Fibroblast of lung (primary cell): ENCODE measurements around the gene ZNF79. TPM values are rescaled to one million over a fixed set of nuclear protein-coding genes. Genes with fewer than 3 reads are reported as not detected.

ENCODE experiments used
- DNase-seq, 2 donors: peaks; one replicate each; pipeline versions ENCODE4 v3.0.0 to v3.0.0-alpha.2; 2010; ENCODE audit warnings: low read depth in 2 of 2
- H2AFZ ChIP-seq: 2 replicates; pipeline ENCODE4 v1.5.1; 2012; ENCODE audit warnings: low read length, control low read depth, inconsistent platforms
- H3K27ac ChIP-seq: 2 replicates; pipeline ENCODE4 v1.5.1; 2011; ENCODE audit warnings: low read length, control low read depth; ENCODE audit not compliant: insufficient read depth
- H3K27me3 ChIP-seq: 2 replicates; pipeline ENCODE4 v1.5.1; 2011; ENCODE audit warnings: mild to moderate bottlenecking, low read length; ENCODE audit not compliant: control insufficient read depth, insufficient read depth
- H3K36me3 ChIP-seq: 2 replicates; pipeline ENCODE4 v1.5.1; 2011; ENCODE audit warnings: low read length; ENCODE audit not compliant: control insufficient read depth, insufficient read depth
- H3K4me1 ChIP-seq: 2 replicates; pipeline ENCODE4 v1.5.1; 2011; ENCODE audit warnings: low read length; ENCODE audit not compliant: control insufficient read depth, insufficient read depth; ENCODE audit errors: extremely low read depth
- H3K4me2 ChIP-seq: 2 replicates; pipeline ENCODE4 v1.5.1; 2011; ENCODE audit warnings: low read length, control low read depth; ENCODE audit not compliant: insufficient read depth; ENCODE audit errors: extremely low read depth
- H3K4me3 ChIP-seq, 4 experiments: fragments of 200-600 bp in 1 of 4; sonication (generic) in 1 of 4; replicated peaks in 1 of 4; 2 replicates each; pipeline ENCODE4 v1.5.1; 2011 to 2016; ENCODE audit warnings: low read length in 4 of 4, low read depth in 3 of 4, mild to moderate bottlenecking in 3 of 4, control low read depth in 2 of 4, inconsistent platforms in 1 of 4, mixed read lengths in 1 of 4; ENCODE audit not compliant: insufficient read depth in 1 of 4; ENCODE audit errors: control extremely low read depth in 1 of 4
- H3K79me2 ChIP-seq: 2 replicates; pipeline ENCODE4 v1.5.1; 2012; ENCODE audit warnings: mild to moderate bottlenecking, low read length, inconsistent platforms; ENCODE audit not compliant: control insufficient read depth, insufficient read depth
- H3K9ac ChIP-seq: 2 replicates; pipeline ENCODE4 v1.5.1; 2011; ENCODE audit warnings: mild to moderate bottlenecking, low read length, control low read depth; ENCODE audit not compliant: insufficient read depth
- H3K9me3 ChIP-seq: 2 replicates; pipeline ENCODE4 v1.5.1; 2012; ENCODE audit warnings: low read depth, low read length; ENCODE audit not compliant: control insufficient read depth, insufficient read depth
- H4K20me1 ChIP-seq: 2 replicates; pipeline ENCODE4 v1.5.1; 2011; ENCODE audit warnings: low read length; ENCODE audit not compliant: control insufficient read depth, insufficient read depth; ENCODE audit errors: extremely low read depth
- CTCF ChIP-seq, 2 donors: IDR thresholded peaks in 1 of 2; conservative IDR thresholded peaks in 1 of 2; 1 replicate in 1 of 2; 2 replicates in 1 of 2; pipeline ENCODE4 v1.5.1; 2011 to 2012; ENCODE audit warnings: low read length in 2 of 2, control low read depth in 1 of 2, inconsistent platforms in 1 of 2, low read depth in 1 of 2, mild to moderate bottlenecking in 1 of 2
- EZH2 ChIP-seq: IDR thresholded peaks from 2 replicates; pipeline ENCODE4 v1.5.1; 2012; ENCODE audit warnings: low read length, control low read depth, mild to moderate bottlenecking; ENCODE audit errors: missing control alignments
- polyA plus RNA-seq, 2 donors: library from polyadenylated mRNA; depleted of rRNA in 1 of 2; stranded (reverse) in 1 of 2; unstranded in 1 of 2; fragments of >200 nt; gene quantifications; 2 replicates each; pipeline ENCODE4 v1.2.1, GENCODE V29; 2011 to 2012; ENCODE audit warnings: missing spikeins in 1 of 2
- total RNA-seq: library from RNA; depleted of rRNA; stranded (reverse); fragments of >200 nt; gene quantifications from 2 replicates; pipeline ENCODE4 v1.2.1, GENCODE V29; 2014

ZNF79 gene
- total and polyA plus RNA-seq, 2 donors (not counting 1 experiment from before 2014, with no cell fraction given): 4.9 to 15.0 TPM

- Histone ChIP-seq H3K36me3 (no peaks in the 10 kb centered on the region), H3K79me2 (peaks cover 1% of the 10 kb centered on the region), H3K4me3 (peak overlapping the region; percentile 42 to 62 (median 58)), H3K9me3 (no peaks in the 10 kb centered on the region), H4K20me1 (no peaks in the 10 kb centered on the region), H3K27ac (peak overlapping the region; percentile 60), H3K4me2 (peak overlapping the region; percentile 87), H3K4me1 (no peaks in the 10 kb centered on the region), H2AFZ (peak overlapping the region; percentile 65), H3K9ac (peak overlapping the region; percentile 65), H3K27me3 (no peaks in the 10 kb centered on the region)
- TF ChIP-seq EZH2 (no peak), CTCF (conservative IDR thresholded peaks at IDR 0.05 in 1 of 2, IDR thresholded peaks at IDR 0.05 in 1 of 2; ENCODE audit: low read depth in 1 of 2, low read length in 2 of 2) (peak; percentile 36 to 47)
- DNase-seq: peak; percentile 25
These were observed 26.4 kb upstream of the ZNF79 start for GRCh38 chr9:127397646-127398274.

- H3K4me1 ChIP-seq: no peaks in the 10 kb centered on the region
- no peaks in the 10 kb centered on the region for H3K36me3 ChIP-seq
- H3K9me3 ChIP-seq: no peaks in the 10 kb centered on the region
- TF ChIP-seq CTCF (conservative IDR thresholded peaks at IDR 0.05 in 1 of 2, IDR thresholded peaks at IDR 0.05 in 1 of 2; ENCODE audit: low read depth in 1 of 2, low read length in 2 of 2) (no peak), EZH2 (no peak)
- H2AFZ ChIP-seq: peak overlapping the region; percentile 65
- no peaks in the 10 kb centered on the region for H4K20me1 ChIP-seq
- peak overlapping the region; percentile 65 for H3K9ac ChIP-seq
- H3K79me2 ChIP-seq: peaks cover 1% of the 10 kb centered on the region
- DNase-seq: no peak
- peak overlapping the region; percentile 32 for H3K27ac ChIP-seq
- no peaks in the 10 kb centered on the region for H3K27me3 ChIP-seq
- peak overlapping the region; percentile 87 for H3K4me2 ChIP-seq
- peak overlapping the region; percentile 42 to 62 (median 58) for H3K4me3 ChIP-seq
These were observed 25.9 kb upstream of the ZNF79 start for GRCh38 chr9:127398275-127398647.

GRCh38 chr9:127398715-127399400, 25.3 kb upstream of the ZNF79 start:
- Histone ChIP-seq H4K20me1 (no peaks in the 10 kb centered on the region), H3K4me2 (peak overlapping the region; percentile 87), H3K4me3 (no peak overlapping the region), H3K9me3 (no peaks in the 10 kb centered on the region), H2AFZ (no peak overlapping the region), H3K27ac (no peak overlapping the region), H3K36me3 (no peaks in the 10 kb centered on the region), H3K27me3 (no peaks in the 10 kb centered on the region), H3K4me1 (no peaks in the 10 kb centered on the region), H3K9ac (no peak overlapping the region), H3K79me2 (peaks cover 1% of the 10 kb centered on the region)
- TF ChIP-seq EZH2 (no peak), CTCF (conservative IDR thresholded peaks at IDR 0.05 in 1 of 2, IDR thresholded peaks at IDR 0.05 in 1 of 2; ENCODE audit: low read depth in 1 of 2, low read length in 2 of 2) (no peak)
- DNase-seq: no peak
